Erythroblast (primary cell): ENCODE measurements around the gene ATRNL1.

ENCODE experiments used
- GATA1 ChIP-seq: IDR thresholded peaks from 2 replicates; pipeline ENCODE4 v1.6.1; 2011; ENCODE audit warnings: low read depth, mild to moderate bottlenecking, control low read depth, low read length, moderate library complexity
- POLR2A ChIP-seq: IDR thresholded peaks from 2 replicates; pipeline ENCODE4 v1.6.1; 2011; ENCODE audit warnings: mild to moderate bottlenecking, low read length

GRCh38 chr10:115052226-115052625 is 40.9 kb upstream of the ATRNL1 start:
- TF ChIP-seq POLR2A (no peak), GATA1 (no peak)
